SIG-M5 (cell line): ENCODE measurements around the gene TFR2.

ENCODE experiments used
- DNase-seq: peaks from one replicate; lab custom pipeline; 2025; lab: John Stamatoyannopoulos, UW

TFR2 gene

GRCh38 chr7:100641463-100641859 is at the start of gene TFR2:
Gene TFR2 (minus strand): TSS chr7:100641552. CDS start chr7:100641509, 43 bp downstream.
- no peak for DNase-seq

DNA sequence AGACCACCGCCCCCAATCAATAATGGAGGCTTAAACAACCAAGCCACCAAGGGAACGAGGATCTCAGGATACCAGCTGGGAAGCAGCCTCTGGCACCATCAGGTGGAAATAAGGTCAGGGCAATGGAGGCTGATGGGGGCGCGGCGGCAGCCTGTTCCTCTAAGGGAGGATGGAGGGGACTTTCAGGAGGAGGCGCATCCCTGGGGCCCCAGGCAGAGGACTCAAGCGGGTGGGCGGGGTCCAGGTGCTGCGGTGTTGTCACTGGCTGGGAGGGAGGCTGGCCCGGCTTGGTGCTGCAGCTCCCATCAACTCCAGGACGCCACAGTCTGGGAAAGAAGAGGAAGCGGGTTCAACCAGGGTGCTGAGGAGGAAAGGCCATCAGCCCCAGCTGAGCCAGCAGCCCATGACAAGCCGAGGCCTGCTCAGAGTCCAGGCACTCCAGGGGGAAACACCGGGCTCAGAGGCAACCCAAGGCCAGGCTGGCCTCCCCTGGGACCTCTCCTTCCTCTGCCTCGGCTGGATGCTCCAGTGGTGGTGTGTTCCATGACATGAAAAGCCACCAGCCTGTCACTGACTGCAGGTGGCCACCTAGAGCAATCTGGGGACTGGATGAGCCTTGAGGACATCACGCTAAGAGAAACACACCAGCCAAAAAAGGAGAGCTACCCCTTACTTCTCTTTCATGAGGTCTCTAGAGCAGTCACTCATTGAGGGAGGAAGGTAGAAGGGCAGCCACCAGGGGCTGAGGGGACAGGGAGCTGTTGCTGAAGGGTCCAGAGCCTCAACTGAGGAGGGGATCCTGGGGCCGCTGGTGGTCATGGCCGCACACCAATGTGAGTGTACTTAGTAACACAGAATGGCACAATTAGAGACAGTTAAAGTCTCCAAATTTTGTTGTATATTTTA is 48.1 kb upstream of the TFR2 start:
- no peak for DNase-seq

DNA sequence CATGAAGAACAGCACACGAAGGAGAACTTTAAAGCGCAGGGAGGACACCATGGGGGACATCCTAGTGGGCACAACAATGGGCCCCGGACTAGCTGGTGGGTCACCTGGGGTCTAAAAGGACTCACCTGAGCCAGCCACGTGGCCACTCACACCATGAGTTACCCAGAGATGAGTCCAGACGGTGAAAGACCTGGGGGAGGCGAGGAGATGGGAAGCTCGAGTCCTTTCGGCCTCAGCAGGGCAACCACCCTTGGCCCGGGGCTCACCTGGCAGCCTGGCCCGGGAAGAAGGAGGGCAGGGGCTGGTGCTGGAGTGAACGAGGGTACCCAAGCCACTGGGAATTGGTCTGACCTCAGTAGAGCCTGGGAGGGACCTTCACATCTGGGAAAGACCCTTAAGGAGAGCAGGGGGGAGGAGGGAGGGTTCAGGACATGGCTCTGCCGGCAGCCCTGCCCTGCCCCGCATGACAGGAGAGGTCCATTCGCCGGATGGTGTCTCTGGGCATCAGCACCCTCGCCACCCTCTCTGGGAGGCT is 47.0 kb upstream of the TFR2 start:
- no peak for DNase-seq

DNA sequence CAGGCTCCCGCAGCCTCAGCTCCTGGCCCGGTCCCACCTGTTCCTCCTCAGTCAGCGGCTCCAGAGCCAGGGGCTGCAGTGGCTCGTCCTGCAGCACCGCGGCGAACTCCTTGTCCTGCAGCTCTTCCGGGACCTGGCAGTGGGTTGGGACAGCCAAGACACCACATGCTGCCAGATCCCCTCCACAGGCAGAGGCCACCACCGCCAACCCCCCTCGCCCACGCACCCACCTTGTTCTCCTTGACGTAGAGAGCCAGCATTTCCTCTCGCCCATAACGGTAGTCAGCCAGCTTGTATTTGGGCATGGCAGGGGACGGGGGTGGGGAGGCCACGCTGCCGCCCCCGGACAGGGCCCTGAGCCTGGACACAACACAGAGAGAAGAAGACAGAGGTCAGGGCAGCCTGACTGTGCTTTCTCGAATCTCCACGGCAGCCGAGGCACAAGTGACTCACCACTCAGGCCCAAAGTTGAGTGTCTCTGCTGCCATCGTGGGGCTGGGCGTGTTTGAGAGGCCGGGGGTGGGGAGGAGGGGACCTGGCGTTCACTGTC is 46.5 kb upstream of the TFR2 start:
- no peak for DNase-seq

DNA sequence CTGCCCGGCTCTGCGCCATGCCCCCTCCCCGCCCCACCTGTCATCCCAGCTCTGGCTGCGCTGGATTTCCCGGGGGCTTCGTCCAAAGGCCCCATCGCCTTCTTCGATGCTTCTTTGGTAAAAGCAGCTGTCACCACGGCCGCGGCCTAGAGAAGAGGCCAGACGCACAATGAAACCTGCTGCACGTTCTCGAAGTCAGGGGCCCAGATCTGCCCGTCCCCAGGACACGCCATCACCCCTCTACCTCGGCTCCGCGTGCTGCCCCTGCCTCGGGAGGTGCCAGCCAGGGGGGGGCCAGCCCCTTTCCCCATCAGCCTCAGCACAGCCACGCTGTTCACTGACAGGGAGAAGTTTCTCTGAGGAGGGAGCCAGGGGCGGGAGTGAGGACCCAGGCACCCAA is 45.9 kb upstream of the TFR2 start:
- no peak for DNase-seq

GRCh38 chr7:100686822-100687211 is 45.5 kb upstream of the TFR2 start:
- DNase-seq, result no peak

- no peak for DNase-seq
Measured at GRCh38 chr7:100686201-100686821, 45.0 kb upstream of the TFR2 start.

DNA sequence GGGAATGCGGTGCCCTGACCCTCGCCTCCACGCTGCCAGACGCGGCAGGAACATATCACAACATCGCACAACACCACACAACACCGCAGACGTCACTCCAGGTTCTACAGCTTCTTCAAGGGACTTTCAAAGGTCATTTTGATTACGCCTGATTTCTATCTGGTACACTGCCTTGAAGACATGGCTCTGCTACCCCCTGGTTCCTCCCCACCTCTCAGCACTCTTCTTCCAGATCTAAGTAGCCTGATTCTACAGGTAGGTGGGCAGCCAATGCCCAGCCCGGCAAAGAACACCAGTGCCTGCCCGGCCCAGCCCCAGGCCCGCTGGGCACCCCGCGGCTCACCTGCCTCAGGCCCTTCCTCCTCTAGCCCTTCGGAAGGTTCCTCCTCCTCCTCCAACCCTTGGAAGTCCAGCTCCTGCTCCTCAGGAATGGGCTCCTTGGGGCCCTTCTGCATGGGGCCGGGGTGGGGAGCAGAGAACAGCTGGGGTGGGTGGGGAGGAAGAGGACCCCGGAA is 44.3 kb upstream of the TFR2 start:
- DNase-seq, result no peak

DNA sequence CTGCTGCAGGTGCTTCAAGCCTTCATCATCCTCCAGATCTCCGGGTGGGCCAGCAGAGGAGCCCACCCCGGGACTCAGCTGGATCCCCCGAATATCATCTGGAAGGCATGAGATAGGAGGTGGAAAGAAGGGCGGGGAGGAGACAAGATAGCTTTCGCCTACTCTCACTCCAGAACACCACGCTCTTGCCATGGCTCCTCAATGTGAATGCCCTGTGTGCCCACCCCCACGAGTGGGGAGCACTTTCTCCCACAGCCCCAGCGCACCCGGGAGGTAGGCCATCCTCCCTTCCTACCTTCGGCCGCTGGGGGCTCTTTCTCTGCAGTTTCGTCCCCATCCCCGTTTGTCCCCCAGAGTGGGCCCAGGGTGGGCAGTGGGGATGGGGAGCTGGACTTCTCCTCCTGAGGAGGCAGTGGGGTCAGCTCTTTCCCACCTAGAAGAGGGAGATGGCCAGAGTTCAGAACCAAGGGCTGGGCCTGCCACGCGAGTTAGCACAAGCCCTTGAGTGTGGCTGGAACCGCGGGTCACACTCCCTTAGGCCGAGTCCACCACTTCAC is 43.8 kb upstream of the TFR2 start:
- DNase-seq, result no peak

- no peak for DNase-seq
Measured at GRCh38 chr7:100684534-100685042, 43.2 kb upstream of the TFR2 start.

DNA sequence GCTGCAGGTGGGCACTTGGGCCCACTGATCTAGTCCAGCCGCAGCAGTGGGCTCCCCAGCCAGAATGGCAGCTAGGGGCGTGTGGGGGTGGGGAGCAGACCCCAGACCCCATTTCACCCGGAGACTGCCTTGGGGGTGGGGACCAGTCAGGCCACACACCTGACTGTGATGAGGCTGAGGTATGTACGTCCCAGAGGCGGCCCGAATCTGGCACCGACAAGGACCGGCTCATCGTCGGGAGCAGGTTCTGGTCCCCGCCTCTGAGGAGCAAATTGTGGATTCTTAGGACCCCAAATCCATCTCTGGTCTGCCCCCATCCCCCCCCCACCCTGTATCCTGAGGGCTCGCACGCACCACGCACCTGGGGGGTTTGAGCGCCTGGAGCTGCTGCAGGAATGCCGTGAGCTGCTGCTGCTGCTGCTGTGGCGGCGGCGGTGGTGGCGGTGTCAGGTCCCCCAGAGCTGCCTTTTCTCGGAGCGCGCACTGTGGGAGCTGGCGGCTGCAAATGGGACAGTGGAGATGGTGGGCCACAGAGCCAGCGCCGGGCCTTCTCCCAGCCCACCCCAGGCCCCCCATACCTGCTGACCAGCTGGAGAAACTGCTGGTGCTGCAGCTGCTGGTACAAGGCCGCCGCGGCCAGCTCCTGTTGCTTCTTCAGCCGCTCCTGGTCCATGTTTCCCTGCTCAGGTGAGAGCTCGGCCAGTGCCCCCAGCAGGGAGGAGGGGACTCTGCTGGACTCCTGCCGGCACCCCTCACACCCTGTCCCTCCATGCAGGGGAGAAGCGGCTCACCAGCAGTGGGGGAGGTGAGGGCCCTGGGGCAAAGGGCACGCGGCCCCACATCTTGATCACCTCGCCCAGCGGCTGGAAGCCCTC is 42.5 kb upstream of the TFR2 start:
- DNase-seq, result no peak

- no peak for DNase-seq
Measured at GRCh38 chr7:100682991-100683658, 41.8 kb upstream of the TFR2 start.

GRCh38 chr7:100682228-100682741 is 40.9 kb upstream of the TFR2 start:
- no peak for DNase-seq

GRCh38 chr7:100681491-100682227 is 40.3 kb upstream of the TFR2 start:
- no peak for DNase-seq

DNA sequence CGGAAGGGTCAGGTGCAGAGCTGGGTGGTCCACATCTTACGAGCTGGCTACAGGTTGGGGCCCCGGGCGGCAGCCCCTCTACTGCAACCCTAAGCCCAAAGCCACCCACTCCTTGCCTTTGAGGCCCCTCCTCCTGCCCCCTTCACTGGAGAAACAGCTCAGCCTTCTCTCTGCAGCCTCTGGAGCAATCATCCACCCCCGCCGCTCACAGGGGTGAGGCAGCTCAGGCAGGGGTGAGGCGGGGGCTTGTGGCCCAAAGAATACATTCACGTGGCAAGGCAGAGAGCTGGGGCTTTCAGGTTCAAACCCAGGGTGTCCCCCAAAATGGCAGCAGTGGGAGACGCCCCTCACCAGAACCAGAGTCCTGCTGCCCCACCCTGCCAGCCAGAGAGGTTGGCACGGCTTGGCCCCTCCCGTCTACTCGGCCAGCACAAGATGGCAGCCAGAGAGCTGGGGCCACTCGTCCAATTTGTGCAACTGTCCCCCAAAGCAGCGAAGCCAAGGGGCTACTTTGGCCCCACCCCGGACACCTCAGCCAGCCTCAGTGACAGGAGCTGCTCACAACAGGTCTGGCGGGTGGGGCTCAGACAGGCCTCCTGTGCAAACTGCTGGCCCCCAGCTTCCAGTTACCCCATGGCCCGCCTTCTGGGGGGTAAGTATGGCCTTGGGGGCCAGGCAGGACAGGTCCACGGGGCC is 39.4 kb upstream of the TFR2 start:
- DNase-seq, result no peak

GRCh38 chr7:100679927-100680575 is 38.7 kb upstream of the TFR2 start:
- no peak for DNase-seq

- DNase-seq, result no peak
Measured at GRCh38 chr7:100679129-100679926, 38.0 kb upstream of the TFR2 start.
